ENCODE data around the gene TANGO6. TPM values are rescaled to one million over a fixed set of nuclear protein-coding genes. Genes with fewer than 3 reads are reported as not detected.

TANGO6 gene
- polyA plus RNA-seq, 2 of the 4 experiments (the other 2 are of a cell fraction) = 8.1 to 19.5 TPM

- Histone ChIP-seq H3K9me3 (no peaks in the 10 kb centered on the region), H3K4me3 (no peak overlapping the region), H3K4me2 (peak overlapping the region; percentile 19; the same call in 1 of the 3 replicates), H3K27ac (peak overlapping the region in 1 of 2 experiments; percentile 14; a peak in 1 of 6 replicates), H3K4me1 (peaks cover 15% of the 10 kb centered on the region)
- TF ChIP-seq EHF (CRISPR knock-in tag; IDR thresholded peaks at IDR 0.05) = no peak
- no peak for TF ChIP-seq RAD21 (conservative IDR thresholded peaks at IDR 0.05 in 1 of 2, IDR thresholded peaks at IDR 0.05 in 1 of 2)
- TF ChIP-seq CTCF (IDR thresholded peaks at IDR 0.05) = no peak
- no peak for TF ChIP-seq CBX2 (IDR thresholded peaks at IDR 0.05; ENCODE audit: borderline replicate concordance, low read depth)
- no peak for TF ChIP-seq MAFK (IDR thresholded peaks at IDR 0.05; ENCODE audit: partially characterized antibody)
- no peak for TF ChIP-seq JUNB (IDR thresholded peaks at IDR 0.05)
- no peak for TF ChIP-seq POLR2A (IDR thresholded peaks at IDR 0.05; ENCODE audit: low read length)
- 76% methylated on average over 8 of the region's 8 CpGs for WGBS (ENCODE audit: missing lambda C conversion rate)
- FAIRE-seq (no peak), DNase-seq (ENCODE audit: low read depth in 1 of 2, low spot score in 1 of 2) (no peak), ATAC-seq (no peak)
- POLR2A ChIA-PET = no interaction called here
- CTCF ChIA-PET = interaction anchor here (0.5 to 23.0 kb wide), 10 partner anchors 8 to 453 kb away, joined by 3 to 503 read pairs (median 4); partner anchors contain the start of gene HAS3
Observed at GRCh38 chr16:68909099-68909733, 65.9 kb downstream of the TANGO6 start.

- Histone ChIP-seq H3K9me3 (no peaks in the 10 kb centered on the region), H3K4me3 (no peak overlapping the region), H3K4me1 (peaks cover 15% of the 10 kb centered on the region), H3K27ac (no peak overlapping the region), H3K4me2 (no peak overlapping the region)
- 92% methylated on average over 5 of the region's 5 CpGs for WGBS (ENCODE audit: missing lambda C conversion rate)
- ChIA-PET CTCF (interaction anchor here (1.0 to 23.0 kb wide), 8 partner anchors 8 to 381 kb away, joined by 3 to 503 read pairs (median 6); partner anchors contain the start of gene HAS3), POLR2A (no interaction called here)
- no peak for DNase-seq (ENCODE audit: low read depth in 1 of 2, low spot score in 1 of 2)
- no peak for FAIRE-seq
- no peak for TF ChIP-seq HES2 (IDR thresholded peaks at IDR 0.05)
- TF ChIP-seq RARB (CRISPR knock-in tag; IDR thresholded peaks at IDR 0.05) = no peak
- TF ChIP-seq SREBF2 (IDR thresholded peaks at IDR 0.05) = no peak
- no peak for TF ChIP-seq ATOH8 (CRISPR knock-in tag; IDR thresholded peaks at IDR 0.05; ENCODE audit: low read depth)
- TF ChIP-seq POLR2A (IDR thresholded peaks at IDR 0.05; ENCODE audit: low read length) = no peak
- no peak for TF ChIP-seq CHD4 (IDR thresholded peaks at IDR 0.05; ENCODE audit: borderline replicate concordance)
- TF ChIP-seq ZSCAN20 (CRISPR knock-in tag; IDR thresholded peaks at IDR 0.05) = no peak
- no peak for TF ChIP-seq KDM1A (IDR thresholded peaks at IDR 0.05; ENCODE audit: low read depth)
- TF ChIP-seq RFX5 (IDR thresholded peaks at IDR 0.05) = no peak
- no peak for ATAC-seq
Observed at GRCh38 chr16:68910051-68910450, 66.7 kb downstream of the TANGO6 start.

- CTCF ChIA-PET = interaction anchor here (0.6 to 23.0 kb wide), 3 partner anchors 13 to 204 kb away, joined by 4 to 503 read pairs (median 28); no protein-coding TSS in a partner anchor
- Histone ChIP-seq H3K27ac (no peak overlapping the region), H3K4me2 (no peak overlapping the region), H3K4me3 (no peak overlapping the region), H3K4me1 (no peaks in the 10 kb centered on the region), H3K9me3 (no peaks in the 10 kb centered on the region)
- POLR2A ChIA-PET = no interaction called here
- ATAC-seq = no peak
- no peak for DNase-seq (ENCODE audit: low read depth in 1 of 2, low spot score in 1 of 2)
- 96% methylated on average over 2 of the region's 2 CpGs for WGBS (ENCODE audit: missing lambda C conversion rate)
- FAIRE-seq = no peak
- TF ChIP-seq CBX8 (IDR thresholded peaks at IDR 0.05) (no peak), BCL3 (IDR thresholded peaks at IDR 0.05) (no peak), CHD2 (IDR thresholded peaks at IDR 0.05; ENCODE audit: low read length, partially characterized antibody) (no peak), MYC (IDR thresholded peaks at IDR 0.05; ENCODE audit: borderline replicate concordance, low read length) (no peak), HOXB13 (CRISPR knock-in tag; IDR thresholded peaks at IDR 0.05; ENCODE audit: low read depth) (no peak), NPAS2 (CRISPR knock-in tag; IDR thresholded peaks at IDR 0.05; ENCODE audit: borderline replicate concordance) (no peak), KDM5A (IDR thresholded peaks at IDR 0.05) (no peak), HOXA7 (CRISPR knock-in tag; IDR thresholded peaks at IDR 0.05) (no peak), MAX (IDR thresholded peaks at IDR 0.05) (no peak), CHD4 (IDR thresholded peaks at IDR 0.05; ENCODE audit: borderline replicate concordance) (no peak), FOSB (CRISPR knock-in tag; IDR thresholded peaks at IDR 0.05) (no peak), CTCF (IDR thresholded peaks at IDR 0.05) (no peak), SREBF2 (IDR thresholded peaks at IDR 0.05) (no peak), E2F6 (IDR thresholded peaks at IDR 0.05; ENCODE audit: borderline replicate concordance, low read depth) (no peak), BHLHE40 (IDR thresholded peaks at IDR 0.05; ENCODE audit: low read depth, low read length) (no peak)
Observed at GRCh38 chr16:68915589-68915988, 72.3 kb downstream of the TANGO6 start.
